GM12878 (cell line): ENCODE results near the gene SYCE3. TPM values are rescaled to one million over a fixed set of nuclear protein-coding genes. Genes with fewer than 3 reads are reported as not detected.
"Not testable (repeated sequence)": the region's sequence is repeated elsewhere in the genome, so short reads cannot be mapped to it uniquely, and the experiment has no call there.

Experiments used
- ATAC-seq: fragments of 200-7000 bp; cut with Tn5 transposase; 3 replicates; pipeline ENCODE4 v1.9.1; 2020; ENCODE audit warnings: mild to moderate bottlenecking, moderate library complexity
- BruUV-seq: library from RNA; stranded (reverse); fragments of 400-500 nt; replicated peaks from 2 replicates; lab custom pipeline; 2021; lab: Mats Ljungman, UMichigan
- CTCF ChIA-PET: fragments of 300-600 bp; sonication (Branson Sonifier 250); formaldehyde crosslinking; extraction: SDS; loops from one replicate; lab custom pipeline; 2021; ENCODE audit warnings: inconsistent platforms; lab: Yijun Ruan, JAX
- POLR2A ChIA-PET: fragments of 350-600 bp; formaldehyde crosslinking; extraction: SDS; loops from one replicate; lab custom pipeline; 2021; ENCODE audit warnings: inconsistent platforms; lab: Charles Lee
- RAD21 ChIA-PET: fragments of 300-600 bp; sonication (Branson Sonifier 250); formaldehyde crosslinking; loops from one replicate; lab custom pipeline; 2023; ENCODE audit warnings: antibody characterized with exemption; ENCODE audit not compliant: unreplicated experiment; lab: Charles Lee
- SMC1A ChIA-PET: fragments of 300-600 bp; sonication (Branson Sonifier 250); formaldehyde crosslinking; loops from one replicate; lab custom pipeline; 2023; ENCODE audit not compliant: unreplicated experiment, uncharacterized antibody; lab: Charles Lee
- DNase-seq: peaks from one replicate; pipeline ENCODE4 v3.0.0-alpha.2; 2011; ENCODE audit warnings: low read depth, low spot score
- FAIRE-seq: peaks from 3 replicates; lab custom pipeline; 2011; peaks lifted over from hg19 to GRCh38; lab: Jason Lieb, UNC
- H2AFZ ChIP-seq: 2 replicates; pipeline ENCODE4 v1.6.0; 2011; ENCODE audit warnings: low read depth, low read length, control low read depth; ENCODE audit not compliant: control insufficient read depth
- H3K27ac ChIP-seq: 2 replicates; pipeline ENCODE4 v1.5.1; 2011; ENCODE audit warnings: control low read depth; ENCODE audit not compliant: control insufficient read depth, insufficient read depth
- H3K27me3 ChIP-seq, 2 experiments: replicated peaks in 1 of 2; 2 replicates each; pipeline versions ENCODE4 v1.6.0 to v1.6.1; 2011; ENCODE audit warnings: low read length in 1 of 2; ENCODE audit not compliant: control insufficient read depth in 2 of 2, insufficient read depth in 2 of 2
- H3K36me3 ChIP-seq, 2 experiments: 2 replicates each; pipeline ENCODE4 v1.5.1; 2011; ENCODE audit warnings: low read length in 1 of 2; ENCODE audit not compliant: control insufficient read depth in 2 of 2, insufficient read depth in 2 of 2
- H3K4me1 ChIP-seq: 2 replicates; pipeline ENCODE4 v1.6.1; 2011; ENCODE audit warnings: mild to moderate bottlenecking, low read length, moderate library complexity, mixed read lengths; ENCODE audit not compliant: control insufficient read depth, insufficient read depth
- H3K4me2 ChIP-seq: 2 replicates; pipeline ENCODE4 v1.6.0; 2011; ENCODE audit warnings: control low read depth; ENCODE audit not compliant: control insufficient read depth, insufficient read depth
- H3K4me3 ChIP-seq: fragments of 200-600 bp; sonication (generic); 2 replicates; pipeline ENCODE4 v1.5.1; 2016
- H3K79me2 ChIP-seq: 2 replicates; pipeline ENCODE4 v1.6.0; 2011; ENCODE audit warnings: low read length; ENCODE audit not compliant: control insufficient read depth, insufficient read depth
- H3K9ac ChIP-seq: 2 replicates; pipeline ENCODE4 v1.8.0; 2011; ENCODE audit warnings: low read length, control low read depth, mixed read lengths; ENCODE audit not compliant: control insufficient read depth, insufficient read depth
- H3K9me3 ChIP-seq: replicated peaks from 3 replicates; pipeline ENCODE4 v1.5.1; 2011; ENCODE audit warnings: mild to moderate bottlenecking, low read length; ENCODE audit not compliant: control insufficient read depth, insufficient read depth
- H4K20me1 ChIP-seq: 2 replicates; pipeline ENCODE4 v1.6.0; 2011; ENCODE audit not compliant: control insufficient read depth, insufficient read depth
- BACH1 ChIP-seq: fragments of 450-650 bp; IDR thresholded peaks from 2 replicates; pipeline ENCODE4 v1.6.1; 2017; ENCODE audit warnings: mild to moderate bottlenecking, borderline replicate concordance
- BCL11A ChIP-seq: IDR thresholded peaks from 2 replicates; pipeline ENCODE4 v1.6.1; 2011; ENCODE audit warnings: low read depth, low read length
- EED ChIP-seq: sonication (generic); IDR thresholded peaks from 2 replicates; pipeline ENCODE4 v1.6.1; 2016; ENCODE audit warnings: antibody characterized with exemption, low read depth
- HCFC1 ChIP-seq: fragments of 150-350 bp; IDR thresholded peaks from 2 replicates; pipeline ENCODE4 v1.6.1; 2014; ENCODE audit warnings: low read length
- HDGF ChIP-seq: fragments of 450-650 bp; IDR thresholded peaks from 2 replicates; pipeline ENCODE4 v1.6.1; 2016; ENCODE audit warnings: antibody characterized with exemption
- JUNB ChIP-seq: IDR thresholded peaks from 2 replicates; pipeline ENCODE4 v1.6.1; 2016; ENCODE audit warnings: antibody characterized with exemption, mild to moderate bottlenecking
- POLR2AphosphoS5 ChIP-seq: IDR thresholded peaks from 2 replicates; pipeline ENCODE4 v1.6.1; 2011; ENCODE audit warnings: mild to moderate bottlenecking, low read length, inconsistent platforms
- SMAD1 ChIP-seq: fragments of 450-650 bp; IDR thresholded peaks from 2 replicates; pipeline ENCODE4 v1.6.1; 2018; ENCODE audit warnings: mild to moderate bottlenecking, low read depth; ENCODE audit not compliant: partially characterized antibody
- WGBS: methylation state at CpG from one replicate; pipeline ENCODE4 v1.1.6; 2016; ENCODE audit warnings: low lambda C conversion rate; ENCODE audit not compliant: insufficient replicate concordance, insufficient coverage; ENCODE audit errors: missing lambda C conversion rate; 5-methylcytosine and 5-hydroxymethylcytosine counted together
- in situ Hi-C: fragments of 300-500 bp; cut with MboI; formaldehyde crosslinking; loops from 9 replicates; pipeline ENCODE4 v1.14.3; 2018; ENCODE audit warnings: mixed read lengths
- intact Hi-C: fragments of 100-400 bp; cut with micrococcal nuclease; formaldehyde crosslinking; loops from one replicate; pipeline ENCODE4 v1.14.2; 2022; ENCODE audit not compliant: unreplicated experiment
- polyA plus RNA-seq, 11 experiments: library from polyadenylated mRNA; depleted of rRNA in 4 of 11; unstranded in 6 of 11; stranded (reverse) in 5 of 11; fragments of >200 nt; fragmentation: Nextera tagmentation in 4 of 11; fragmentation: Illumina TruSeq in 1 of 11; extraction: Ambion mirVana in 4 of 11; extraction: Trizol in 1 of 11; gene quantifications; 1 replicate in 1 of 11; 2 replicates in 10 of 11; pipeline versions ENCODE4 v1.2.1 to v1.2.3, GENCODE V29; 2011 to 2016; ENCODE audit warnings: inconsistent platforms in 2 of 11, missing spikeins in 2 of 11, low read depth in 1 of 11
- total RNA-seq, 4 experiments: library from RNA; depleted of rRNA in 3 of 4; stranded (reverse); fragments of >200 nt in 3 of 4; fragmentation: Illumina TruSeq in 1 of 4; extraction: Trizol in 1 of 4; gene quantifications; 2 replicates each; pipeline versions ENCODE4 v1.2.1 to v1.2.3, GENCODE V29; 2013 to 2021
- TF ChIP-seq, protein P1 (sequence below): fragments of 450-650 bp; IDR thresholded peaks from 2 replicates; pipeline ENCODE4 v1.6.1; 2016; ENCODE audit warnings: mild to moderate bottlenecking
- TF ChIP-seq, protein P2 (sequence below): fragments of 450-650 bp; IDR thresholded peaks from 2 replicates; pipeline ENCODE4 v1.6.1; 2017; ENCODE audit warnings: mild to moderate bottlenecking, moderate library complexity

Gene SYCE3
- total and polyA plus RNA-seq, 10 of the 15 experiments (the other 5 are each of a cell fraction or from before 2014, with no cell fraction given) = 0.38 to 0.91 (median 0.76) TPM; not detected in 4

DNA sequence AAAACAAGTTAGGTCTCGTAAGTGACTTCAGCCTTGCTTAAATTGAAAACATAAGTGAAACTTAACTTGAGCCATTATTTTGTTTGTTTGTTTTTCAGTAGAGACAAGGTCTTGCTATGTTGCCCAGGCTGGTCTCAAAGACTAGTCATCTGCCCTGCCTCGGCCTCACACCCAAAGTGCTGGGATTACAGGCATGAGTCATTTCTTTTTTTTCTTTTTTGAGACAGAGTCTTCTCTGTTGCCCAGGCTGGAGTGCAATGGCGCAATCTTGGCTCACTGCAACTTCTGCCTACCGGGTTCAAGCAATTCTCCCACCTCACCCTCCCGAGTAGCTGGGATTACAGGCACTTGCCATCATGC, 21.1 kb downstream of the SYCE3 start:
- WGBS = 1% methylated on average over 5 of the region's 5 CpGs
- H3K79me2 ChIP-seq, DNase-seq, H3K36me3 ChIP-seq, H4K20me1 ChIP-seq, H2AFZ ChIP-seq, BruUV-seq, H3K27me3 ChIP-seq, H3K9me3 ChIP-seq, in situ Hi-C loops: not testable (repeated sequence)
- H3K4me1 ChIP-seq = peaks cover 55% of the 10 kb centered on the region
- ATAC-seq = peak; percentile 39
- SMC1A ChIA-PET = interaction anchor here (3.0 to 3.7 kb wide), 2 partner anchors 10 to 14 kb away, joined by 18 to 58 read pairs; partner anchors contain the start of genes SCO2 and TYMP
- peak overlapping the region; percentile 100 for H3K27ac ChIP-seq
- H3K4me2 ChIP-seq = peak overlapping the region; percentile 76
- CTCF ChIA-PET = interaction anchor here (1.3 to 3.6 kb wide), 6 partner anchors 11 to 80 kb away, joined by 4 to 37 read pairs (median 13); partner anchors contain the start of genes SCO2 and SYCE3
- peak overlapping the region; percentile 97 for H3K9ac ChIP-seq
- RAD21 ChIA-PET = interaction anchor here (1.2 to 6.1 kb wide), 5 partner anchors 8 to 80 kb away, joined by 3 to 106 read pairs (median 8); partner anchors contain the start of genes LMF2, NCAPH2, SCO2 and TYMP
- FAIRE-seq = peak; percentile 75
- TF ChIP-seq, protein P1, sequence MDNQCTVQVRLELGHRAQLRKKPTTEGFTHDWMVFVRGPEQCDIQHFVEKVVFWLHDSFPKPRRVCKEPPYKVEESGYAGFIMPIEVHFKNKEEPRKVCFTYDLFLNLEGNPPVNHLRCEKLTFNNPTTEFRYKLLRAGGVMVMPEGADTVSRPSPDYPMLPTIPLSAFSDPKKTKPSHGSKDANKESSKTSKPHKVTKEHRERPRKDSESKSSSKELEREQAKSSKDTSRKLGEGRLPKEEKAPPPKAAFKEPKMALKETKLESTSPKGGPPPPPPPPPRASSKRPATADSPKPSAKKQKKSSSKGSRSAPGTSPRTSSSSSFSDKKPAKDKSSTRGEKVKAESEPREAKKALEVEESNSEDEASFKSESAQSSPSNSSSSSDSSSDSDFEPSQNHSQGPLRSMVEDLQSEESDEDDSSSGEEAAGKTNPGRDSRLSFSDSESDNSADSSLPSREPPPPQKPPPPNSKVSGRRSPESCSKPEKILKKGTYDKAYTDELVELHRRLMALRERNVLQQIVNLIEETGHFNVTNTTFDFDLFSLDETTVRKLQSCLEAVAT = peak; percentile 34; the same call in 1 of the 2 replicates
- TF ChIP-seq SMAD1 (peak; percentile 2), BCL11A (peak; percentile 26; the same call in 1 of the 2 replicates), JUNB (peak; percentile 25; the same call in 1 of the 2 replicates), HDGF (peak; percentile 65; the same call in 1 of the 2 replicates), EED (peak; percentile 43; the same call in 1 of the 2 replicates), BACH1 (0 out of 2 replicates have a peak, but pooled peaks have one; percentile 39), HCFC1 (0 out of 2 replicates have a peak, but pooled peaks have one; percentile 16), POLR2AphosphoS5 (0 out of 2 replicates have a peak, but pooled peaks have one; percentile 63)
- TF ChIP-seq, protein P2, sequence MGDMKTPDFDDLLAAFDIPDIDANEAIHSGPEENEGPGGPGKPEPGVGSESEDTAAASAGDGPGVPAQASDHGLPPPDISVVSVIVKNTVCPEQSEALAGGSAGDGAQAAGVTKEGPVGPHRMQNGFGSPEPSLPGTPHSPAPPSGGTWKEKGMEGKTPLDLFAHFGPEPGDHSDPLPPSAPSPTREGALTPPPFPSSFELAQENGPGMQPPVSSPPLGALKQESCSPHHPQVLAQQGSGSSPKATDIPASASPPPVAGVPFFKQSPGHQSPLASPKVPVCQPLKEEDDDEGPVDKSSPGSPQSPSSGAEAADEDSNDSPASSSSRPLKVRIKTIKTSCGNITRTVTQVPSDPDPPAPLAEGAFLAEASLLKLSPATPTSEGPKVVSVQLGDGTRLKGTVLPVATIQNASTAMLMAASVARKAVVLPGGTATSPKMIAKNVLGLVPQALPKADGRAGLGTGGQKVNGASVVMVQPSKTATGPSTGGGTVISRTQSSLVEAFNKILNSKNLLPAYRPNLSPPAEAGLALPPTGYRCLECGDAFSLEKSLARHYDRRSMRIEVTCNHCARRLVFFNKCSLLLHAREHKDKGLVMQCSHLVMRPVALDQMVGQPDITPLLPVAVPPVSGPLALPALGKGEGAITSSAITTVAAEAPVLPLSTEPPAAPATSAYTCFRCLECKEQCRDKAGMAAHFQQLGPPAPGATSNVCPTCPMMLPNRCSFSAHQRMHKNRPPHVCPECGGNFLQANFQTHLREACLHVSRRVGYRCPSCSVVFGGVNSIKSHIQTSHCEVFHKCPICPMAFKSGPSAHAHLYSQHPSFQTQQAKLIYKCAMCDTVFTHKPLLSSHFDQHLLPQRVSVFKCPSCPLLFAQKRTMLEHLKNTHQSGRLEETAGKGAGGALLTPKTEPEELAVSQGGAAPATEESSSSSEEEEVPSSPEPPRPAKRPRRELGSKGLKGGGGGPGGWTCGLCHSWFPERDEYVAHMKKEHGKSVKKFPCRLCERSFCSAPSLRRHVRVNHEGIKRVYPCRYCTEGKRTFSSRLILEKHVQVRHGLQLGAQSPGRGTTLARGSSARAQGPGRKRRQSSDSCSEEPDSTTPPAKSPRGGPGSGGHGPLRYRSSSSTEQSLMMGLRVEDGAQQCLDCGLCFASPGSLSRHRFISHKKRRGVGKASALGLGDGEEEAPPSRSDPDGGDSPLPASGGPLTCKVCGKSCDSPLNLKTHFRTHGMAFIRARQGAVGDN = peak; percentile 41
- TF ChIP-seq, all 136 proteins: peak for 10; not testable (repeated sequence) for 126
- intact Hi-C loops = loop anchor here (1.0 to 5.0 kb wide), 2 partner anchors 21 to 81 kb away; partner anchors contain the start of gene SYCE3
- POLR2A ChIA-PET = interaction anchor here (1.0 to 10.0 kb wide), 6 partner anchors 9 to 291 kb away, joined by 3 to 232 read pairs (median 6); partner anchors contain the start of genes CHKB, LMF2, NCAPH2 and SCO2
- peak overlapping the region; percentile 22; the same call in 1 of the 2 replicates for H3K4me3 ChIP-seq
